HUES48 (cell line): ENCODE measurements around the gene NUDT13.
"Not testable (repeated sequence)": the region's sequence is repeated elsewhere in the genome, so short reads cannot be mapped to it uniquely, and the experiment has no call there.

Source experiments
- H3K27ac ChIP-seq: one replicate; pipeline ENCODE4 v1.7.0; 2013; ENCODE audit warnings: low read depth, low read length, inconsistent platforms
- H3K27me3 ChIP-seq: 2 replicates; pipeline ENCODE4 v1.6.1; 2013; ENCODE audit warnings: mild to moderate bottlenecking, low read length; ENCODE audit not compliant: control insufficient read depth, insufficient read depth
- H3K36me3 ChIP-seq: 2 replicates; pipeline ENCODE4 v1.6.1; 2013; ENCODE audit warnings: low read length; ENCODE audit not compliant: control insufficient read depth, insufficient read depth
- H3K4me1 ChIP-seq: 2 replicates; pipeline ENCODE4 v1.6.1; 2013; ENCODE audit warnings: mild to moderate bottlenecking, low read length; ENCODE audit not compliant: control insufficient read depth, insufficient read depth
- H3K4me3 ChIP-seq: 2 replicates; pipeline ENCODE4 v1.5.1; 2013; ENCODE audit warnings: mild to moderate bottlenecking, low read depth, low read length
- H3K9ac ChIP-seq: 2 replicates; pipeline ENCODE4 v1.6.1; 2013; ENCODE audit warnings: mild to moderate bottlenecking, low read depth, low read length, moderate library complexity
- H3K9me3 ChIP-seq: 2 replicates; pipeline ENCODE4 v1.6.1; 2013; ENCODE audit warnings: low read length; ENCODE audit not compliant: control insufficient read depth, insufficient read depth

NUDT13 gene

GRCh38 chr10:73134727-73135126 lies 24.5 kb downstream of the NUDT13 start:
- Histone ChIP-seq H3K9me3 (no peaks in the 10 kb centered on the region), H3K4me3 (no peak overlapping the region), H3K27me3 (no peaks in the 10 kb centered on the region), H3K36me3 (peaks cover 90% of the 10 kb centered on the region), H3K9ac (no peak overlapping the region), H3K27ac (no peak overlapping the region), H3K4me1 (no peaks in the 10 kb centered on the region)

GRCh38 chr10:73136627-73137026 lies 26.4 kb downstream of the NUDT13 start:
- Histone ChIP-seq H3K9ac (no peak overlapping the region), H3K4me1 (no peaks in the 10 kb centered on the region), H3K27me3 (no peaks in the 10 kb centered on the region), H3K4me3 (no peak overlapping the region), H3K36me3 (peaks cover 87% of the 10 kb centered on the region), H3K27ac (no peak overlapping the region), H3K9me3 (no peaks in the 10 kb centered on the region)

GRCh38 chr10:73139251-73139650 lies 29.0 kb downstream of the NUDT13 start:
- no peak overlapping the region for H3K27ac ChIP-seq
- no peaks in the 10 kb centered on the region for H3K9me3 ChIP-seq
- H3K9ac ChIP-seq = no peak overlapping the region
- H3K4me1 ChIP-seq = no peaks in the 10 kb centered on the region
- no peaks in the 10 kb centered on the region for H3K27me3 ChIP-seq
- no peak overlapping the region for H3K4me3 ChIP-seq
- H3K36me3 ChIP-seq = peaks cover 83% of the 10 kb centered on the region

- H3K36me3 ChIP-seq = peaks cover 82% of the 10 kb centered on the region
Measured at GRCh38 chr10:73141603-73142002, 31.3 kb downstream of the NUDT13 start.

GRCh38 chr10:73150633-73151413 lies 40.6 kb downstream of the NUDT13 start:
- peaks cover 74% of the 10 kb centered on the region for H3K36me3 ChIP-seq

More at GRCh38 chr10:73141603-73142002, 31.3 kb downstream of the NUDT13 start:
- Histone ChIP-seq H3K4me3 (no peak overlapping the region), H3K27ac (no peak overlapping the region), H3K27me3 (no peaks in the 10 kb centered on the region), H3K4me1 (no peaks in the 10 kb centered on the region), H3K9ac (no peak overlapping the region), H3K9me3 (no peaks in the 10 kb centered on the region)

DNA sequence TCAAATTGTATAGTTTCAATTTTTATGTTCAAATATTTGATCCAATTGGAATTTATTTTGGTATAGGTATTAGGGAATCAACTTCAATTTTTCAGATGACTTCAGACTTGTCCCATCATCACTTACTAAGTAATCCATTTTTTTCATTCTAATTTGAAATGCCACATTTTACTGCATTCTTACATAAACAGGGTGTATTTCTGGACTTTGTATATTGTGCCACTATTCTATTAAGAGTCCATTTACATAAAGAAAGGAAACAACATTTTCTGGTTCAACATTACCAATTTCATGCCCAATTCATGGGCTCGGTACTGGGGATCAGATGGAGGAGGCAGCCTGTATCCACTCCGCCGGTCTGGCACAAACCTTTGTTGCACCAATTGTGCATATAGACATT lies 41.8 kb downstream of the NUDT13 start:
- no peak overlapping the region for H3K27ac ChIP-seq
- no peaks in the 10 kb centered on the region for H3K9me3 ChIP-seq
- no peaks in the 10 kb centered on the region for H3K4me1 ChIP-seq
- H3K27me3 ChIP-seq = no peaks in the 10 kb centered on the region
- H3K9ac ChIP-seq = no peak overlapping the region
- no peak overlapping the region for H3K4me3 ChIP-seq
- H3K36me3 ChIP-seq = peaks cover 74% of the 10 kb centered on the region

More at GRCh38 chr10:73150633-73151413, 40.6 kb downstream of the NUDT13 start:
- not testable (repeated sequence) for H3K4me1 ChIP-seq, H3K9me3 ChIP-seq, H3K9ac ChIP-seq, H3K27ac ChIP-seq, H3K4me3 ChIP-seq, H3K27me3 ChIP-seq

DNA sequence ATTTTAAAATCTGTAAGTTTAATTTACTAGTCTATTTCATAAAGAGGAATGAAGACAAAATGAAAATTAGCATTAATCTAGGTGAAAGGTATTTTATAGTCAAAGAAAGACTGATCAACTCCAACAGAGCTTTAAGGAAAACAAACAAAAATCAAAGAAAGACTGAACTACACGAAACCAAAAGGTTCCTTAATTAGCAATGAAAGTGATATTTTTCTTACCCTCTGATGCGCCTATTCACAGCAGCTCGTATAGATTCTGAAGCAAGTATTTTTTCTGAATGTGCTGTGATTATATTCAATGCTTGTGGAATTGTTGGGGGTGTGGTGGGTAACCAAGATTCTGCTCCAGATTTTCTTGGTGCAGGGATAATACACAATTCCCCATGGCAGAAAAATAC lies 45.8 kb downstream of the NUDT13 start:
- Histone ChIP-seq H3K4me3 (no peak overlapping the region), H3K9ac (no peak overlapping the region), H3K27me3 (no peaks in the 10 kb centered on the region), H3K9me3 (no peaks in the 10 kb centered on the region), H3K4me1 (no peaks in the 10 kb centered on the region), H3K27ac (no peak overlapping the region), H3K36me3 (peaks cover 66% of the 10 kb centered on the region)

GRCh38 chr10:73159038-73159648 lies 48.9 kb downstream of the NUDT13 start:
- Histone ChIP-seq H3K27me3 (no peaks in the 10 kb centered on the region), H3K9me3 (no peaks in the 10 kb centered on the region), H3K4me3 (no peak overlapping the region), H3K36me3 (peaks cover 69% of the 10 kb centered on the region), H3K27ac (no peak overlapping the region), H3K4me1 (no peaks in the 10 kb centered on the region), H3K9ac (no peak overlapping the region)

DNA sequence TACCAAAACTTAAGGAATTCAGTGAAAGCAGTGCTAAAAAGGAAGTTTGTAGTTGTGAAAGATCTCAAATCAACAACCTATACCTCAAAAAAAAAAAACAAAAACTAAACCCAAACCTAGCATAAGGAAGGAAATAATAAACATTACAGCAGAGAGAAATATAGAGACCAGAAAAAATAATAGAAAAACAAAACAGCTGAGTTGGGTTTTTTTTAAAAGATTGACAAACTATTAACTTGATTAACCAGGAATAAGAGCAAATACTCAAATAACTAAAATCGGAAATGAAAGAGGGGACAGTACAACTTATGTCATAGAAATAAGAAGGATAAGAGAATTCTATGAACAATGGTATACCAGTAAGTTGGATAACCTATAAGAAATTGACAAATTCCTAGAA lies 50.8 kb downstream of the NUDT13 start:
- Histone ChIP-seq H3K4me3 (no peak overlapping the region), H3K36me3 (peaks cover 60% of the 10 kb centered on the region), H3K27me3 (no peaks in the 10 kb centered on the region), H3K9ac (no peak overlapping the region), H3K9me3 (no peaks in the 10 kb centered on the region), H3K4me1 (no peaks in the 10 kb centered on the region), H3K27ac (no peak overlapping the region)

GRCh38 chr10:73161662-73162061 lies 51.4 kb downstream of the NUDT13 start:
- no peaks in the 10 kb centered on the region for H3K4me1 ChIP-seq
- peaks cover 54% of the 10 kb centered on the region for H3K36me3 ChIP-seq
- H3K27ac ChIP-seq = no peak overlapping the region
- H3K9me3 ChIP-seq = no peaks in the 10 kb centered on the region
- H3K4me3 ChIP-seq = no peak overlapping the region
- H3K9ac ChIP-seq = no peak overlapping the region
- H3K27me3 ChIP-seq = no peaks in the 10 kb centered on the region

DNA sequence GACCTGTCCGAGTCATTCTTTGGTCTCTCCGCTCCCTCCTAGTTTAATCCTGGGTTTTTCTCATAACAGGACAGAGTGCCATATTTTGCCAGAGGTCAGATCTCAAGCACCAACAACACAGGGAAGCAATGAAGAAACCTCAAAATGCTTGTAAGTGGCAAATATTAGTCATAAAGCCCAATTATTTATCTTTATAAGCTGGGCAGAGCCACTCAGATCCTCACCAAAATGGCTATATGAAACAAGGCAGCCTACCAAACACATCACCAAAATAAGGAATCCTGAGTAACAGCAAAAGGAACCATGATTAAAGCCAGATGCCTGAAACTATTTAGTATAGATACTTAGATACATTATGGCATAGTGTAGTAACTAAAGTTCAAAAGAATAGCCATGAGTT lies 52.8 kb downstream of the NUDT13 start:
- Histone ChIP-seq H3K27me3 (no peaks in the 10 kb centered on the region), H3K9ac (no peak overlapping the region), H3K9me3 (no peaks in the 10 kb centered on the region), H3K27ac (no peak overlapping the region), H3K4me1 (no peaks in the 10 kb centered on the region), H3K36me3 (peaks cover 45% of the 10 kb centered on the region), H3K4me3 (no peak overlapping the region)
